ENCODE data around the gene RNF180. TPM values are rescaled to one million over a fixed set of nuclear protein-coding genes. Genes with fewer than 3 reads are reported as not detected.

Gene RNF180
- total RNA-seq, 4 donors from 2014 or later, result 1.9 to 8.0 (median 3.2) TPM

DNA sequence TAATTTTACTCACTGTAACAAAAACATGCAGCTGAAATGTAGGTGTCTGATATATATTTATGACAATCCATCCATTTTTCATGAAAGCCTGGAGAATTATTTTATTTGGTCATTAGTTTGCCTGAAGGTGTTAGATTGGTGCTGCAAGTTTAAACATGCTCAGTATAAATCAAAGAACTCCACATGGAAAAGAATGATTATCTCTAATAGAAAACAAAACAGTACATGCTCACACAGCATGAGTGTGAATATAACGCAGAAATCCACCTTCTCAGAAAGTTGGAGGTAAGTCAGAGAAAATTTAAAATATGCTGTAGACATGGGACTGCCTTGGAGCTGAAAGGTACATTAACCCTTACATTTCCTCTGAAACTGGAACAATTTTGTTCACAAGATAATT is 174.7 kb downstream of the RNF180 start:
- Histone ChIP-seq H3K9me3 (no peaks in the 10 kb centered on the region), H3K4me3 (no peak overlapping the region), H3K36me3 (no peaks in the 10 kb centered on the region), H3K27me3 (no peaks in the 10 kb centered on the region), H3K4me1 (no peaks in the 10 kb centered on the region), H3K27ac (no peak overlapping the region)
- in situ Hi-C loops (cut with MboI; ENCODE audit: low pct_ligation_motif_present in 1 of 4, low pct_unique_long_range_greater_than_20kb in 1 of 4, low sequenced_read_pairs in 3 of 4), result no loop called here
- intact Hi-C loops (cut with DNase I; ENCODE audit: low total_unique reads), result no loop called here
- WGBS, 2 donors (ENCODE audit: low coverage in 1 of 2), result 80 to 95% methylated on average over 1 of the region's 1 CpG
- DNase-seq, result no peak
- TF ChIP-seq POLR2AphosphoS5 (IDR thresholded peaks at IDR 0.05) (no peak), EP300 (IDR thresholded peaks at IDR 0.05; ENCODE audit: low read depth) (no peak)
- TF ChIP-seq, protein P1, sequence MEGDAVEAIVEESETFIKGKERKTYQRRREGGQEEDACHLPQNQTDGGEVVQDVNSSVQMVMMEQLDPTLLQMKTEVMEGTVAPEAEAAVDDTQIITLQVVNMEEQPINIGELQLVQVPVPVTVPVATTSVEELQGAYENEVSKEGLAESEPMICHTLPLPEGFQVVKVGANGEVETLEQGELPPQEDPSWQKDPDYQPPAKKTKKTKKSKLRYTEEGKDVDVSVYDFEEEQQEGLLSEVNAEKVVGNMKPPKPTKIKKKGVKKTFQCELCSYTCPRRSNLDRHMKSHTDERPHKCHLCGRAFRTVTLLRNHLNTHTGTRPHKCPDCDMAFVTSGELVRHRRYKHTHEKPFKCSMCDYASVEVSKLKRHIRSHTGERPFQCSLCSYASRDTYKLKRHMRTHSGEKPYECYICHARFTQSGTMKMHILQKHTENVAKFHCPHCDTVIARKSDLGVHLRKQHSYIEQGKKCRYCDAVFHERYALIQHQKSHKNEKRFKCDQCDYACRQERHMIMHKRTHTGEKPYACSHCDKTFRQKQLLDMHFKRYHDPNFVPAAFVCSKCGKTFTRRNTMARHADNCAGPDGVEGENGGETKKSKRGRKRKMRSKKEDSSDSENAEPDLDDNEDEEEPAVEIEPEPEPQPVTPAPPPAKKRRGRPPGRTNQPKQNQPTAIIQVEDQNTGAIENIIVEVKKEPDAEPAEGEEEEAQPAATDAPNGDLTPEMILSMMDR (IDR thresholded peaks at IDR 0.05), result no peak

DNA sequence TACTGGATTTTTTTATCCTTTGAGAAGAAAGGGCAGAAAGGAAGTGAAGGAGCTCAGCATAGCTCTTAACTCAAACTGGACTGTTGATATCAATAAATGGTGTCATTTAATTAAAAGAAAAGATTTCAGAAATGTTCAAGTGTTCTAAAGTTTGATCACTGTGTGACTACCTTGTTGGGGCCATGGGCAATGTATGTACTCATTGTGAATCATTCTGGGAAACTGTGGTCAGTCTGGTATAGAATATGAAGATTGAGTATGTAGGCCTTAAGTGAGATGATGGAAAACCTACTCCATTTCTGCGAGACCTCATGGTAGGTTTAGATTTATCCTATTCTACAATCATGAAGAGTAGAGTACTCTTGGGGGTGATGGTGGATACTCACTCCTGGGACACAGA is 175.7 kb downstream of the RNF180 start:
- no peak for TF ChIP-seq POLR2A (IDR thresholded peaks at IDR 0.05)
- no peak for TF ChIP-seq EP300 (IDR thresholded peaks at IDR 0.05; ENCODE audit: low read depth)
- TF ChIP-seq, protein P1 (IDR thresholded peaks at IDR 0.05), result no peak
- TF ChIP-seq POLR2AphosphoS5 (IDR thresholded peaks at IDR 0.05), result no peak
- Histone ChIP-seq H3K36me3 (no peaks in the 10 kb centered on the region), H3K4me1 (no peaks in the 10 kb centered on the region), H3K4me3 (no peak overlapping the region), H3K27ac (no peak overlapping the region), H3K9me3 (no peaks in the 10 kb centered on the region), H3K27me3 (no peaks in the 10 kb centered on the region)
- WGBS, 2 donors (ENCODE audit: low coverage in 1 of 2), result 93% methylated on average over 1 of the region's 1 CpG; no CpG with 5 or more reads in 1 of the 2 donors
- DNase-seq, result no peak
- in situ Hi-C loops (cut with MboI; ENCODE audit: low pct_ligation_motif_present in 1 of 4, low pct_unique_long_range_greater_than_20kb in 1 of 4, low sequenced_read_pairs in 3 of 4), result no loop called here
- intact Hi-C loops (cut with DNase I; ENCODE audit: low total_unique reads), result no loop called here

DNA sequence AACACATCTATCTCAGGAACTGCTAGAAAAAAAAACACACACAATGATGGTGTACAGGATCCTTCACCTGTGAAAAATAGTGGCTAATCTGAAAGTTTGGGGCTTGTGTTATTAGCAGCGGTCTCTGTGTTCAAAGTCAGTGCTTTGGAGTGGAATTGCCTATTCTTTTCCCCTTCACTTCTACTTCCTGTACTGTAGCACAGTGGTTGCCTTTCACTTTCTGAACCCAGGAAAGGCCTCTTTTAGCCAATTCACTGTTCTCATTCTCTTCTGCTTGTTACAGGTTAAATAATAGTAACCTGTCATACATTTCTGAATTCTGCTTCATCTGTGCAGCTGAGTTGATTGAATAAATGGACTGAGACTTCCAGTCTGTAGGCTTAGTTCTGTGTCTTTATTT is 178.9 kb downstream of the RNF180 start:
- no peaks in the 10 kb centered on the region for H3K36me3 ChIP-seq
- no peak for TF ChIP-seq POLR2A (IDR thresholded peaks at IDR 0.05)
- TF ChIP-seq EP300 (IDR thresholded peaks at IDR 0.05; ENCODE audit: low read depth), result no peak
- no peaks in the 10 kb centered on the region for H3K9me3 ChIP-seq

GRCh38 chr5:64347309-64347708 is 181.7 kb downstream of the RNF180 start:
- DNase-seq, result no peak
- Histone ChIP-seq H3K9me3 (no peaks in the 10 kb centered on the region), H3K4me3 (no peak overlapping the region), H3K36me3 (no peaks in the 10 kb centered on the region), H3K4me1 (no peaks in the 10 kb centered on the region), H3K27me3 (no peaks in the 10 kb centered on the region), H3K27ac (no peak overlapping the region)
- intact Hi-C loops (cut with DNase I; ENCODE audit: low total_unique reads) (no loop called here), in situ Hi-C loops (cut with MboI; ENCODE audit: low pct_ligation_motif_present in 1 of 4, low pct_unique_long_range_greater_than_20kb in 1 of 4, low sequenced_read_pairs in 3 of 4) (no loop called here)
- no peak for TF ChIP-seq POLR2AphosphoS5 (IDR thresholded peaks at IDR 0.05)
- no peak for TF ChIP-seq POLR2A (IDR thresholded peaks at IDR 0.05)
- TF ChIP-seq EP300 (IDR thresholded peaks at IDR 0.05; ENCODE audit: low read depth), result no peak
- TF ChIP-seq, protein P1 (IDR thresholded peaks at IDR 0.05), result no peak

More for the DNA sequence above, 178.9 kb downstream of the RNF180 start:
- H3K27me3 ChIP-seq, result no peaks in the 10 kb centered on the region
- WGBS, 2 donors (ENCODE audit: low coverage in 1 of 2), result 83 to 86% methylated on average over 1 of the region's 1 CpG
- intact Hi-C loops (cut with DNase I; ENCODE audit: low total_unique reads) (no loop called here), in situ Hi-C loops (cut with MboI; ENCODE audit: low pct_ligation_motif_present in 1 of 4, low pct_unique_long_range_greater_than_20kb in 1 of 4, low sequenced_read_pairs in 3 of 4) (no loop called here)
- H3K4me1 ChIP-seq, result no peaks in the 10 kb centered on the region
- no peak for DNase-seq
- H3K27ac ChIP-seq, result no peak overlapping the region
- no peak overlapping the region for H3K4me3 ChIP-seq

DNA sequence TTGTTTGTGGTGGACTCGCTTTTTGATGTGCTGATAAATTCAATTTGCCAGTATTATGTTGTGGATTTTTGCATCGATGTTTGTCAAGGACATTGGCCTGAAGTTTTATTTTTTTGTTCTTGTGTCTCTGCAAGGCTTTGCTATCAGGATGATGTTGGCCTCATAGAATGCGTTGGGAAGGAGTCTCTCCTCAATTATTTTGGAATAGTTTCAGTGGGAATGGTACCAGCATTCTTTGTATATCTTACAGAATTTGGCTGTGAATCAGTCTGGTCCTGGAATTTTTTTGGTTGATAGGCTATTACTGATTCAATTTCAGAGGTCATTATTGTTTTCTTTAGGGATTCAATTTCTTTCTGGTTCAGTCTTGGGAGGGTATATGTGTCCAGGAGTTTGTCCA is 198.8 kb downstream of the RNF180 start:
- no peaks in the 10 kb centered on the region for H3K36me3 ChIP-seq
- H3K4me3 ChIP-seq, result no peak overlapping the region
- H3K27ac ChIP-seq, result no peak overlapping the region
- intact Hi-C loops (cut with DNase I; ENCODE audit: low total_unique reads), result no loop called here
- no peaks in the 10 kb centered on the region for H3K27me3 ChIP-seq
- peaks cover 22 to 23% of the 10 kb centered on the region in 2 donors for H3K9me3 ChIP-seq
- no peaks in the 10 kb centered on the region for H3K4me1 ChIP-seq
- TF ChIP-seq POLR2A (IDR thresholded peaks at IDR 0.05) (no peak), EP300 (IDR thresholded peaks at IDR 0.05; ENCODE audit: low read depth) (no peak), POLR2AphosphoS5 (IDR thresholded peaks at IDR 0.05) (no peak)
- TF ChIP-seq, protein P1 (IDR thresholded peaks at IDR 0.05), result no peak
- in situ Hi-C loops (cut with MboI; ENCODE audit: low pct_ligation_motif_present in 1 of 4, low pct_unique_long_range_greater_than_20kb in 1 of 4, low sequenced_read_pairs in 3 of 4), result no loop called here
- DNase-seq, result no peak
- 62% methylated on average over 3 of the region's 3 CpGs; no CpG with 5 or more reads in 1 of the 2 donors for WGBS, 2 donors (ENCODE audit: low coverage in 1 of 2)
